AG09319 (cell line): Measurements from ENCODE around the gene CTDSP1.

Experiments
- DNase-seq: peaks from one replicate; pipeline ENCODE4 v3.0.0-alpha.2; 2010; ENCODE audit warnings: low read depth; ENCODE audit errors: extremely low read depth
- CTCF ChIP-seq: IDR thresholded peaks from 2 replicates; pipeline ENCODE4 v1.5.1; 2011; ENCODE audit warnings: low read depth, mild to moderate bottlenecking, inconsistent platforms, low read length, moderate library complexity

The CTDSP1 gene

GRCh38 chr2:218447072-218447471, 47.4 kb downstream of the CTDSP1 start:
- DNase-seq = no peak
- no peak for TF ChIP-seq CTCF

GRCh38 chr2:218448934-218449333, 49.3 kb downstream of the CTDSP1 start:
- TF ChIP-seq CTCF = no peak
- DNase-seq = no peak

DNA sequence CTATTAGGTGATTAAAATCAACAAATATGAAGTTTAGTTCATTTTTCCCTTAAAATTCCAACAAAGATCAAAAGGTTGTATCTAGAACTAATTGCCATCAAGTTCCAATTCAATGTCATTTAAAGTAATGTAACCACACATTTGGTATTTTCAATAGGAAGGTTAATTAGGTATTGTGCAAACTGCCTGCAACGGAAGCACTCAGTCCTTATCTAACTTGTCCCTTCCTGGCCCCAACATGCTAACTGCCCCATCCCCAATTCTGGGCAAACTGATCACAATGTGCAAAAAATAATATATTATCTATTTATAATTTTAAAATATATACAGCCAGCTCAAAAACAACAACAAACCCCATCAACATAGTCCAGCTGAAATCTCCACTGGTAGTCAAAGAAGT, 52.4 kb downstream of the CTDSP1 start:
- DNase-seq = no peak
- TF ChIP-seq CTCF = no peak
